ENCODE measurements around the gene PIK3IP1.

The PIK3IP1 gene

DNA sequence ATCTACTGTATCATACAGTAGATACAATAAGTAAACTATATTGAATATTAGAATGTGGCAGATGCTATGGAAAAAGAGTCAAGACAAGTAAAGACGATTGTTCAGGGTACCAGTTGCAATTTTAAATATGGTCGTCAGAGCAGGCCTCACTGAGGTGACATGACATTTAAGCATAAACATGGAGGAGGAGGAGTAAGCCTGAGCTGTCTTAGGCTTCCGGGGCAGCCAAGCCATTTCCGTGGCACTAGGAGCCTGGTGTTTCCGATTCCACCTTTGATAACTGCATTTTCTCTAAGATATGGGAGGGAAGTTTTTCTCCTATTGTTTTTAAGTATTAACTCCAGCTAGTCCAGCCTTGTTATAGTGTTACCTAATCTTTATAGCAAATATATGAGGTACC lies 14.5 kb downstream of the PIK3IP1 start:
- Histone ChIP-seq H3K4me3 (ENCODE audit: low read length, poor library complexity, severe bottlenecking) (no peak overlapping the region), H3K79me2 (ENCODE audit: insufficient read depth, low read length) (no peaks in the 10 kb centered on the region), H3K9me3 (ENCODE audit: insufficient read depth, low read depth, low read length) (no peaks in the 10 kb centered on the region), H3K4me1 (ENCODE audit: insufficient read depth, low read length, poor library complexity, severe bottlenecking) (no peaks in the 10 kb centered on the region), H3K9ac (ENCODE audit: low read depth, low read length, poor library complexity, severe bottlenecking) (no peak overlapping the region), H4K20me1 (ENCODE audit: insufficient read depth, low read length, poor library complexity, severe bottlenecking) (no peaks in the 10 kb centered on the region), H3F3A (ENCODE audit: low read depth) (no peaks in the 10 kb centered on the region), H3K9me2 (replicated peaks; ENCODE audit: low read depth, low read length) (no peaks in the 10 kb centered on the region), H3K4me2 (ENCODE audit: low read depth, low read length, poor library complexity, severe bottlenecking) (no peak overlapping the region), H3K36me3 (ENCODE audit: insufficient read depth, low read length) (peaks cover 62% of the 10 kb centered on the region; the same call in 1 of the 2 replicates), H3K27me3 (ENCODE audit: insufficient read depth, low read length, poor library complexity, severe bottlenecking) (no peaks in the 10 kb centered on the region), H2AFZ (ENCODE audit: low read length) (no peak overlapping the region)
- no peak for TF ChIP-seq EZH2phosphoT487 (IDR thresholded peaks at IDR 0.05; ENCODE audit: borderline replicate concordance)
- TF ChIP-seq CTCF (conservative IDR thresholded peaks at IDR 0.05; ENCODE audit: low read length), result no peak

DNA sequence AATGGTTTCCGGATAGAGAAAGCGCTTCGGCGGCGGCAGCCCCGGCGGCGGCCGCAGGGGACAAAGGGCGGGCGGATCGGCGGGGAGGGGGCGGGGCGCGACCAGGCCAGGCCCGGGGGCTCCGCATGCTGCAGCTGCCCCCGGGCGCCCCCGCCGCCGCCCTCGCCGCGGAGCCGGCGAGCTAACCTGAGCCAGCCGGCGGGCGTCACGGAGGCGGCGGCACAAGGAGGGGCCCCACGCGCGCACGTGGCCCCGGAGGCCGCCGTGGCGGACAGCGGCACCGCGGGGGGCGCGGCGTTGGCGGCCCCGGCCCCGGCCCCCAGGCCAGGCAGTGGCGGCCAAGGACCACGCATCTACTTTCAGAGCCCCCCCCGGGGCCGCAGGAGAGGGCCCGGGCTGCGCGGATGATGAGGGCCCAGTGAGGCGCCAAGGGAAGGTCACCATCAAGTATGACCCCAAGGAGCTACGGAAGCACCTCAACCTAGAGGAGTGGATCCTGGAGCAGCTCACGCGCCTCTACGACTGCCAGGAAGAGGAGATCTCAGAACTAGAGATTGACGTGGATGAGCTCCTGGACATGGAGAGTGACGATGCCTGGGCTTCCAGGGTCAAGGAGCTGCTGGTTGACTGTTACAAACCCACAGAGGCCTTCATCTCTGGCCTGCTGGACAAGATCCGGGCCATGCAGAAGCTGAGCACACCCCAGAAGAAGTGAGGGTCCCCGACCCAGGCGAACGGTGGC lies 15.7 kb downstream of the PIK3IP1 start:
- Histone ChIP-seq H4K20me1 (ENCODE audit: insufficient read depth, low read length, poor library complexity, severe bottlenecking) (no peaks in the 10 kb centered on the region), H3K9me3 (ENCODE audit: insufficient read depth, low read depth, low read length) (no peaks in the 10 kb centered on the region), H3F3A (ENCODE audit: low read depth) (no peaks in the 10 kb centered on the region), H3K4me3 (ENCODE audit: low read length, poor library complexity, severe bottlenecking) (no peak overlapping the region), H3K4me1 (ENCODE audit: insufficient read depth, low read length, poor library complexity, severe bottlenecking) (no peaks in the 10 kb centered on the region), H3K4me2 (ENCODE audit: low read depth, low read length, poor library complexity, severe bottlenecking) (no peak overlapping the region), H3K27me3 (ENCODE audit: insufficient read depth, low read length, poor library complexity, severe bottlenecking) (no peaks in the 10 kb centered on the region), H3K36me3 (ENCODE audit: insufficient read depth, low read length) (peaks cover 58% of the 10 kb centered on the region; the same call in 1 of the 2 replicates), H2AFZ (ENCODE audit: low read length) (no peak overlapping the region), H3K9ac (ENCODE audit: low read depth, low read length, poor library complexity, severe bottlenecking) (no peak overlapping the region), H3K9me2 (replicated peaks; ENCODE audit: low read depth, low read length) (no peaks in the 10 kb centered on the region), H3K79me2 (ENCODE audit: insufficient read depth, low read length) (no peaks in the 10 kb centered on the region)
- no peak for TF ChIP-seq CTCF (conservative IDR thresholded peaks at IDR 0.05; ENCODE audit: low read length)
- no peak for TF ChIP-seq EZH2phosphoT487 (IDR thresholded peaks at IDR 0.05; ENCODE audit: borderline replicate concordance)

DNA sequence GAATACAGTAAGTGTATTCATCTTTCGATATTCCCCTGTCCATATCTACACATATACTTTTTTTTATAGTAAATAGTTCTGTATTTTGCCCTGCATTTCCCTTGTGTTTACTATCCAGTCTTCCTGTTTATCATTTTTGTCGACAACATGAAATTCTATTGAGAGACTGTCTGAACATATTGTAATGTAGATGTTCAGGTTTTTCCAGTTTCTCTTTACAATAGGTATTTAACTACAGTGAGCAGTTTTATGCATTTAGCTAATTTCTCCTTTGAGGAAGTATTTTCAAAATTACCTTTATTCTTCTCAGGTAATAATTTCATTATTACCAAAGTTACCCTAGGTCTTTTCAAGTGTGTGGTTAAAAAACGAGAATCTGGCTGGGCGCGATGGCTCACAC lies 16.7 kb downstream of the PIK3IP1 start:
- Histone ChIP-seq H2AFZ (ENCODE audit: low read length) (no peak overlapping the region), H3K4me2 (ENCODE audit: low read depth, low read length, poor library complexity, severe bottlenecking) (no peak overlapping the region), H3K4me3 (ENCODE audit: low read length, poor library complexity, severe bottlenecking) (no peak overlapping the region), H3K4me1 (ENCODE audit: insufficient read depth, low read length, poor library complexity, severe bottlenecking) (no peaks in the 10 kb centered on the region), H3F3A (ENCODE audit: low read depth) (no peaks in the 10 kb centered on the region), H3K9ac (ENCODE audit: low read depth, low read length, poor library complexity, severe bottlenecking) (no peak overlapping the region), H3K9me2 (replicated peaks; ENCODE audit: low read depth, low read length) (no peaks in the 10 kb centered on the region), H3K9me3 (ENCODE audit: insufficient read depth, low read depth, low read length) (no peaks in the 10 kb centered on the region), H3K27me3 (ENCODE audit: insufficient read depth, low read length, poor library complexity, severe bottlenecking) (no peaks in the 10 kb centered on the region), H4K20me1 (ENCODE audit: insufficient read depth, low read length, poor library complexity, severe bottlenecking) (no peaks in the 10 kb centered on the region), H3K79me2 (ENCODE audit: insufficient read depth, low read length) (no peaks in the 10 kb centered on the region), H3K36me3 (ENCODE audit: insufficient read depth, low read length) (peaks cover 51% of the 10 kb centered on the region; the same call in 1 of the 2 replicates)
- no peak for TF ChIP-seq EZH2phosphoT487 (IDR thresholded peaks at IDR 0.05; ENCODE audit: borderline replicate concordance)
- no peak for TF ChIP-seq CTCF (conservative IDR thresholded peaks at IDR 0.05; ENCODE audit: low read length)
